ENCODE results near the gene FGF14.

DNA sequence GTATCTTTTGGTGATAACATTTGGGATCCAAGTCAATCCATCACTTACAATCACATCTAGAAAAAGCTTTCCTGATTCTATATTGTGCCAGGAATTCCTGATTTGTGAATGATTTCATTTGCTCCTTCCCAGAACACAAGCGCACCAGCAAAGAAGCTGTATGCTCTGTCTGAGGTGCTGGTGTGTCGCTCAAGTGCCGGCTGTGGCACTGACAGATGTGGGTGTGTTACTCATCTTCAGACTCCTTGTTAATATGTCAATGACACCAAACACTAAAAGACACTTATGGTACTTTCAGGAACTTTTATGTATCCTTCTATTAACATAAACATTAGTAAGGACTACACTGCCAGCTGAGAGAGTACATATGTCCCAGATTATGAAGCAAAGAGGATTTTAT is 520.3 kb downstream of the FGF14 start:
- TF ChIP-seq, protein P1, sequence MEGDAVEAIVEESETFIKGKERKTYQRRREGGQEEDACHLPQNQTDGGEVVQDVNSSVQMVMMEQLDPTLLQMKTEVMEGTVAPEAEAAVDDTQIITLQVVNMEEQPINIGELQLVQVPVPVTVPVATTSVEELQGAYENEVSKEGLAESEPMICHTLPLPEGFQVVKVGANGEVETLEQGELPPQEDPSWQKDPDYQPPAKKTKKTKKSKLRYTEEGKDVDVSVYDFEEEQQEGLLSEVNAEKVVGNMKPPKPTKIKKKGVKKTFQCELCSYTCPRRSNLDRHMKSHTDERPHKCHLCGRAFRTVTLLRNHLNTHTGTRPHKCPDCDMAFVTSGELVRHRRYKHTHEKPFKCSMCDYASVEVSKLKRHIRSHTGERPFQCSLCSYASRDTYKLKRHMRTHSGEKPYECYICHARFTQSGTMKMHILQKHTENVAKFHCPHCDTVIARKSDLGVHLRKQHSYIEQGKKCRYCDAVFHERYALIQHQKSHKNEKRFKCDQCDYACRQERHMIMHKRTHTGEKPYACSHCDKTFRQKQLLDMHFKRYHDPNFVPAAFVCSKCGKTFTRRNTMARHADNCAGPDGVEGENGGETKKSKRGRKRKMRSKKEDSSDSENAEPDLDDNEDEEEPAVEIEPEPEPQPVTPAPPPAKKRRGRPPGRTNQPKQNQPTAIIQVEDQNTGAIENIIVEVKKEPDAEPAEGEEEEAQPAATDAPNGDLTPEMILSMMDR (IDR thresholded peaks at IDR 0.05): no peak
- TF ChIP-seq EZH2 (IDR thresholded peaks at IDR 0.05): no peak
- no peak for TF ChIP-seq EZH2phosphoT487 (IDR thresholded peaks at IDR 0.05)

Data from neural progenitor cell (in vitro differentiated cells).